ENCODE measurements around the gene THTPA.

The THTPA gene

DNA sequence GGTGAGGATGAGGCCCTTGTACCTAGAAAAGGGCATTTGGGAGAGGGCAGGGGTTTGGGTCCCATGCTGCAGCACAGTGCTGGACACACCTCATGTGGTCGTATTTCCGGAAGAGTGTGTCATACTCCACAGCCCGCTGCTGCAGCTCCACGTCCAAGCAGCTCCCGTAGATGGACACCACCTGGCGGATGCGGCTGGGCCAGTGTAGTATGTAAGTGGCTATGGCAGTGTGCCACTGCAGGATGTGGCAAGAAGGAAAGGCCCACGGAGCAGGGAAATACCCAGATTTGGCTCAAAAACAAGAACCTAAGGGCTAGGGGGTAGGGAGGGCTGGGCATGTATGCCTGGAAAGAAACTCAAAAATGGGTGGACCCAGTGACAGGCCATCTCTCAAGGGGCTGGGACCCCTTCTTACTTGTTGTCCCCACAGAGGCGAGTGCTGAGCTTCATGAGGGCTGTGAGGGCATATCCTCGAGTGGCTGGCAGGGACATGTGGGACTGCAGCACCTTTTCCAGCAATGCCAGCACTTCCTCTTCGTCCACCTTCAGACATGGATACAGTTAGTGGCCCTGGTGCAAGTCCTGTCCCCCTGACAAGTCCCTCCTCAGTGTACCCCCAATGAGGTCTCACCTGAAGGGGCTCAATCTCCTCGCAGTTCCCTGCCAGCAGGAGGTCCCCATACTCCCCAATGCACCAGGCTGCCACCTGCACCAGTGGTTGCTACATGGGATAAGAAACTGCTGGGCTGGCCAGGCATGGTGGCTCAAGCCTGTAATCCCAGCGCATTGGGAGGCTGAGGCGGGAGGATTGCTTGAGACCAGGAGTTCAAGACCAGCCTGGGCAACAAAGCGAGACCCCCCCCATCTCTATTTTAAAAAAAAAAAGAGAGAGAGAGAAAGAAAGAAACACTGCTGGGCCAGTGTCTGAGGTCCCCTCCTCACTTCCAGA is 6.1 kb downstream of the THTPA start:
- TF ChIP-seq CTCF (IDR thresholded peaks at IDR 0.05; ENCODE audit: low read depth, low read length), result no peak

GRCh38 chr14:23562822-23563472 is 6.9 kb downstream of the THTPA start:
- no peak overlapping the region for H3K4me3 ChIP-seq (ENCODE audit: low read depth, low read length)
- peak; percentile 97 for TF ChIP-seq CTCF (IDR thresholded peaks at IDR 0.05; ENCODE audit: low read depth, low read length)

More for the DNA sequence above, 6.1 kb downstream of the THTPA start:
- H3K4me3 ChIP-seq (ENCODE audit: low read depth, low read length), result no peak overlapping the region

DNA sequence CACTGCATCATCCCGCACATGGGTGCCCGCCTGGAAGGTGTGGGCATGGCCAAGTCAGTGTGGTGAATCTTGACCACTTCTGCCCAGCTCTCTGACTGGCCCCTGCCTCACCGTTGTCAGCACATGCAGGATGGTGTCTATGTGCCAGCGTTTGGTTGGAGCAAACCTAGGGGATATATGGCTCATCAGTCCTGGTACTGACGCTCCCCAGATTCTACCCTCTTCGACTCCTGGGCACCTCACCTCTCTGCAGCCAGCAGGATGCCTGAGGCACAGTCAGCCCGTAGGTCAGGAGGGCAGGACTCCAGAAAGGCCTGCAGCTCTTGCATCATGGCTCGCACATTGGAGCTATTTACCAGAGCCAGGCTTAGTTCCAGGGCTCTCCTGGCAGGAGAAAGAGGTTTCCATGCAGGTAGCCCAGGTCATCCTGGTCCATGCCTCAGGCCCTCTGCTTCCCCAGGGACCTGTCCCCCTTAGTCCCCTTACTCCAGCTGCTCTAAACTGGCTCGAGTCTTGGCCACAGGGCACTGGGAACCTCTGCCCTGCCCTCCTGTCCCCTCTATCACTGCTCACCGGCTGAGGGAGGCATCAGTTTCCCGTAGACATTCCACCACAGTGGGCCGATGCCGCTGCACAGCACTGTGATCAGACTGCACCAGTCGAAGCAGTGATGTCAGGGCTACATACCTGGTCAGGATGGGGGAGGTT is 7.6 kb downstream of the THTPA start:
- H3K4me3 ChIP-seq (ENCODE audit: low read depth, low read length), result no peak overlapping the region
- TF ChIP-seq CTCF (IDR thresholded peaks at IDR 0.05; ENCODE audit: low read depth, low read length), result no peak

- H3K4me3 ChIP-seq (ENCODE audit: low read depth, low read length), result no peak overlapping the region
- no peak for TF ChIP-seq CTCF (IDR thresholded peaks at IDR 0.05; ENCODE audit: low read depth, low read length)
Measured at GRCh38 chr14:23564181-23564812, 8.2 kb downstream of the THTPA start.

GRCh38 chr14:23564876-23565275 is 8.8 kb downstream of the THTPA start:
- no peak overlapping the region for H3K4me3 ChIP-seq (ENCODE audit: low read depth, low read length)
- no peak for TF ChIP-seq CTCF (IDR thresholded peaks at IDR 0.05; ENCODE audit: low read depth, low read length)

- H3K4me3 ChIP-seq (ENCODE audit: low read depth, low read length), result no peak overlapping the region
- no peak for TF ChIP-seq CTCF (IDR thresholded peaks at IDR 0.05; ENCODE audit: low read depth, low read length)
Measured at GRCh38 chr14:23565626-23566025, 9.6 kb downstream of the THTPA start.
